WI38 (cell line): ENCODE results near the gene C19orf47.
A peak's percentile ranks its signal among the peaks of the same experiment; 100 is the strongest.

Source experiments
- H3K4me3 ChIP-seq: 2 replicates; pipeline ENCODE4 v1.5.1; 2011; ENCODE audit warnings: low read depth, mild to moderate bottlenecking, control low read depth, low read length
- CTCF ChIP-seq: IDR thresholded peaks from 2 replicates; pipeline ENCODE4 v1.5.1; 2012; ENCODE audit warnings: low read depth, mild to moderate bottlenecking, control low read depth, low read length

C19orf47 gene

GRCh38 chr19:40285353-40286234, 62.6 kb downstream of the C19orf47 start:
- TF ChIP-seq CTCF: no peak
- H3K4me3 ChIP-seq: peak overlapping the region; percentile 91

- peak within 1 kb of the TSS; percentile 91 for H3K4me3 ChIP-seq
- no peak for TF ChIP-seq CTCF
Observed at GRCh38 chr19:40284501-40285352, 63.5 kb downstream of the C19orf47 start, which contains the start of gene AKT2. AKT2 (minus strand) TSS chr19:40285345; CDS start chr19:40265267, 20,078 bp downstream.

GRCh38 chr19:40284251-40284500, 64.0 kb downstream of the C19orf47 start:
- peak overlapping the region; percentile 91 for H3K4me3 ChIP-seq
- TF ChIP-seq CTCF: no peak

- TF ChIP-seq CTCF: no peak
- H3K4me3 ChIP-seq: peak overlapping the region; percentile 91
Observed at GRCh38 chr19:40283414-40284250, 64.6 kb downstream of the C19orf47 start.

- TF ChIP-seq CTCF: no peak
- H3K4me3 ChIP-seq: no peak overlapping the region
Observed at GRCh38 chr19:40282920-40283319, 65.3 kb downstream of the C19orf47 start.

- H3K4me3 ChIP-seq: no peak overlapping the region
- TF ChIP-seq CTCF: no peak
Observed at GRCh38 chr19:40282209-40282580, 66.0 kb downstream of the C19orf47 start.
